Stimulated activated CD4-positive, alpha-beta T cell treated with anti-CD3 and anti-CD28 coated beads, Interleukin-12 subunit alpha, Interleukin-12 subunit beta, amount 100 ng/mL, for 24 hours (primary cell): ENCODE results near the gene MBOAT2.

Experiments
- DNase-seq, 2 experiments: peaks; one replicate each; pipeline ENCODE4 v3.0.0-alpha.2; 2020; ENCODE audit warnings: low read depth in 2 of 2

The MBOAT2 gene

GRCh38 chr2:8860239-8860638 lies 143.2 kb downstream of the MBOAT2 start:
- no peak for DNase-seq

- DNase-seq, result no peak
Observed at GRCh38 chr2:8858910-8859309, 144.6 kb downstream of the MBOAT2 start.

GRCh38 chr2:8858264-8858663 lies 145.2 kb downstream of the MBOAT2 start:
- no peak for DNase-seq

- no peak for DNase-seq
Observed at GRCh38 chr2:8857709-8858108, 145.8 kb downstream of the MBOAT2 start.

GRCh38 chr2:8856176-8856575 lies 147.3 kb downstream of the MBOAT2 start:
- DNase-seq, result no peak

- DNase-seq, result no peak
Observed at GRCh38 chr2:8855010-8855409, 148.5 kb downstream of the MBOAT2 start.

- no peak for DNase-seq
Observed at GRCh38 chr2:8853426-8853825, 150.1 kb downstream of the MBOAT2 start.

- no peak for DNase-seq
Observed at GRCh38 chr2:8851811-8852560, 151.5 kb downstream of the MBOAT2 start.

GRCh38 chr2:8850845-8851487 lies 152.5 kb downstream of the MBOAT2 start:
- no peak for DNase-seq

- DNase-seq, result no peak
Observed at GRCh38 chr2:8849327-8849726, 154.2 kb downstream of the MBOAT2 start.

- no peak for DNase-seq
Observed at GRCh38 chr2:8848328-8849100, 155.0 kb downstream of the MBOAT2 start.

- DNase-seq, result no peak
Observed at GRCh38 chr2:8847400-8847799, 156.1 kb downstream of the MBOAT2 start.

GRCh38 chr2:8841932-8842331 lies 161.6 kb downstream of the MBOAT2 start:
- DNase-seq, result no peak

- DNase-seq, result no peak
Observed at GRCh38 chr2:8840475-8841091, 162.9 kb downstream of the MBOAT2 start.

- no peak for DNase-seq
Observed at GRCh38 chr2:8839189-8839965, 164.1 kb downstream of the MBOAT2 start.

GRCh38 chr2:8837795-8838140 lies 165.7 kb downstream of the MBOAT2 start:
- no peak for DNase-seq

- DNase-seq, result peak; percentile 68 to 79
Observed at GRCh38 chr2:8836971-8837794, 166.3 kb downstream of the MBOAT2 start, which contains the start of gene KIDINS220. TSS of gene KIDINS220 (minus strand) at chr2:8837613. CDS start at chr2:8827093, 10,520 bp downstream.

- no peak for DNase-seq
Observed at GRCh38 chr2:8835279-8835678, 168.2 kb downstream of the MBOAT2 start.

GRCh38 chr2:8833853-8834252 lies 169.6 kb downstream of the MBOAT2 start:
- DNase-seq, result no peak

- no peak for DNase-seq
Observed at GRCh38 chr2:8831516-8831915, 172.0 kb downstream of the MBOAT2 start.

GRCh38 chr2:8827729-8828128 lies 175.8 kb downstream of the MBOAT2 start:
- no peak for DNase-seq
